AG04449 (cell line): ENCODE results near the gene EDIL3.

Source experiments
- CTCF ChIA-PET: fragments of 350-600 bp; formaldehyde crosslinking; extraction: SDS; loops from one replicate; lab custom pipeline; 2021; ENCODE audit warnings: antibody characterized with exemption; lab: Yijun Ruan, JAX
- POLR2A ChIA-PET: fragments of 400-600, 350-600 bp; formaldehyde crosslinking; extraction: SDS; loops from one replicate; lab custom pipeline; 2020; ENCODE audit warnings: antibody characterized with exemption, inconsistent platforms; lab: Yijun Ruan, JAX
- DNase-seq: peaks from one replicate; pipeline ENCODE4 v3.0.0-alpha.2; 2010; ENCODE audit warnings: low read depth, low spot score
- H3K4me3 ChIP-seq: 2 replicates; pipeline ENCODE4 v1.5.1; 2011; ENCODE audit warnings: low read depth, mild to moderate bottlenecking, control low read depth, low read length
- CTCF ChIP-seq: IDR thresholded peaks from one replicate; pipeline ENCODE4 v1.5.1; 2011; ENCODE audit warnings: mild to moderate bottlenecking, moderate library complexity, low read length, control low read depth, inconsistent platforms; ENCODE audit not compliant: insufficient read depth; ENCODE audit errors: missing control alignments

Gene EDIL3

GRCh38 chr5:83991566-83992224 is 393.0 kb downstream of the EDIL3 start:
- ChIA-PET POLR2A (no interaction called here), CTCF (no interaction called here)
- no peak for DNase-seq
- TF ChIP-seq CTCF, result no peak
- no peak overlapping the region for H3K4me3 ChIP-seq

- no peak overlapping the region for H3K4me3 ChIP-seq
- CTCF ChIA-PET, result no interaction called here
- POLR2A ChIA-PET, result no interaction called here
- DNase-seq, result no peak
- TF ChIP-seq CTCF, result no peak
Observed at GRCh38 chr5:83988293-83988685, 396.4 kb downstream of the EDIL3 start.

DNA sequence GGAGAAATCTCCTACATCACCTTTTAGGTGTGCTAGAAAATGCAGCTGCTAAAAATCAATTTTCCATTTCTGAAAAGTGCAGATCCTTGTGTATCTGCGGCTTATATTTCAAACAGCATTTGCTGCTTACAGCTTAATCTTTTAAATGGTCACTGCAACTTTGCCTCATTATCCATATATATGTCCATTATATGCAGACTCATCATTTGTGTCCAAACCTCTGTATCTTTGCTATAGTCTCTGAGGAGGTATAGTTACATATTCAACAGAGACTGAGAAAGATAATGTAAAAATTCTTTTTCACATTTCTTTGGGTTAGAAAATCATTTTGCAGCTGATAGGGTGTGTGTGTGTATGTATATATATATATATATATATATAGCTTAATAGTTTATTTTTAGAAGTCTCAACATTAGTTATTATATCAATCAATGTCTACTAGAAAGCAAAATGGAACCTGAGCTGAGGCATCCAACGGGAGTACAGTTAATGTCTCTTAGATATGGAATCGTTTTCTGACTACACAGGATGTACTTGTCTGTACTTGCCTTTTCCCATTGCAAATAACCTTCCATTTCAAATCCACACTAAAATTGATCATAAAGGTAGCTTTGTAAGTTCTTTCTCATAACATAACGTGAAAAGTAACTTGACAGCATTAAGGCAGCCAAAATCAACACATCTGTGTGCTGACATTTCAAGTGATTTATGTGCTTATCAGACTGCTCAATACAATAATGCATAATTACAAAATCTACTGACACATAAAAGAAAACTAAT is 397.0 kb downstream of the EDIL3 start:
- no peak for TF ChIP-seq CTCF
- ChIA-PET CTCF (interaction anchor here (0.9 to 1.2 kb wide), 2 partner anchors 18 to 61 kb away, joined by 3 read pairs; no protein-coding TSS in a partner anchor), POLR2A (no interaction called here)
- H3K4me3 ChIP-seq, result no peak overlapping the region
- DNase-seq, result no peak

DNA sequence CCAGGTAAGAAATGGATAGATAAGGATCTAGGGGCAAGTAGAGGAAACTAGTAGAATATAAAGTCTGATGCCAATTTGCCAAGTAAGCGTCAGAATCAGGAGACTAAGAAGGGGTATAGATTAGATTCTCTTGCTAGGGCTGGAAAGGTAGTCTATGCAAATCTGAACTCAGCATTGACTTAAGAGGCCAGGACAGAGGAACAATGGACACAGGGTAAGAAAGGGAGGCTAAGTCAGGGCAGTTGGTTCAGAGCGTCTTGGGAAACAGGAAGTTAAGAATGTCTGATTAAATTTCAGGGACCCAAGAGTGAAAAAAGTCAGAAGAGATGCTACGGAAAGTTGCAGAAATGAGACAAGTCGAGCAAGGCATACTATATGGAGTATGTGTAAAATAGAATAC is 400.8 kb downstream of the EDIL3 start:
- ChIA-PET CTCF (no interaction called here), POLR2A (no interaction called here)
- no peak for DNase-seq
- H3K4me3 ChIP-seq, result no peak overlapping the region
- TF ChIP-seq CTCF, result no peak

- no peak for TF ChIP-seq CTCF
- H3K4me3 ChIP-seq, result no peak overlapping the region
- ChIA-PET POLR2A (no interaction called here), CTCF (no interaction called here)
- DNase-seq, result no peak
Observed at GRCh38 chr5:83973925-83974815, 410.5 kb downstream of the EDIL3 start.
